Nucleus accumbens (tissue), 56 donors: ENCODE results near the gene CHCHD10.

Experiments used
- DNase-seq, 56 donors: peaks; one replicate each; lab custom pipeline; 2025; lab: John Stamatoyannopoulos, UW

Gene CHCHD10

DNA sequence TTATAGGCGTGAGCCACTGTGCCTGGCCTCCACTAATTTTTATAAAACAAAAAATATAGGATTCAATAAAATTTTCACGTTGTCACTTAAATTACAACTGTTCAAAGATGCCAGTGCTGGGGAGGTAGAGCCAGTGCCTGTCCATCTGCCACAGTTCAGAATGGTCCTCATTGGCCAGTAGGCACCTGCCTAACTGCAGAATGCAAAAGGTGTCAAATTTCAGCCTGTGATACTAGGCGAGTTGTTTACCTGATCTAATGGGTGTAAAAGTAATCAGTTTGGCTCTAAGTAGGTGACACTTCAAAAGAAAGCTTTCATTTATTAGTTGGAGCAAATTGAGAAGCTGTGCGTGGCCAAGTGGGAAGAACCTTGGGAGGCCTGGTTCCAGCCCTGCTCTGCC is 21.3 kb upstream of the CHCHD10 start:
- DNase-seq, result no peak

- DNase-seq, result no peak
These were observed 20.1 kb upstream of the CHCHD10 start for GRCh38 chr22:23787910-23788309.

DNA sequence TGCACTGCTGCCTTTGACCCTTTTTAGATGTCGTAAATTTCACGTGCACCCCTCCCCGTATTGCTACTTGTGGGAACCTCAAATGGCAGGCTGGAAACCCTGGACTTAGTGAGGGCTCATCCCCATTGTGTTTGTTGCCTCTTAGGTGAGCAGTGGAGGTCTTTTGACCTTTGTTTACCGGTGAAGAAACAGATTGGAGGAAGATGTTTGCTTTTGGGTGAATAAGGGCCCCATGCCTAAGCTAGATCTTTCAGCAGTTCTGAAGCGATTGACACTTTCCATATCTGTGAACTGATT is 19.8 kb upstream of the CHCHD10 start:
- no peak for DNase-seq

DNA sequence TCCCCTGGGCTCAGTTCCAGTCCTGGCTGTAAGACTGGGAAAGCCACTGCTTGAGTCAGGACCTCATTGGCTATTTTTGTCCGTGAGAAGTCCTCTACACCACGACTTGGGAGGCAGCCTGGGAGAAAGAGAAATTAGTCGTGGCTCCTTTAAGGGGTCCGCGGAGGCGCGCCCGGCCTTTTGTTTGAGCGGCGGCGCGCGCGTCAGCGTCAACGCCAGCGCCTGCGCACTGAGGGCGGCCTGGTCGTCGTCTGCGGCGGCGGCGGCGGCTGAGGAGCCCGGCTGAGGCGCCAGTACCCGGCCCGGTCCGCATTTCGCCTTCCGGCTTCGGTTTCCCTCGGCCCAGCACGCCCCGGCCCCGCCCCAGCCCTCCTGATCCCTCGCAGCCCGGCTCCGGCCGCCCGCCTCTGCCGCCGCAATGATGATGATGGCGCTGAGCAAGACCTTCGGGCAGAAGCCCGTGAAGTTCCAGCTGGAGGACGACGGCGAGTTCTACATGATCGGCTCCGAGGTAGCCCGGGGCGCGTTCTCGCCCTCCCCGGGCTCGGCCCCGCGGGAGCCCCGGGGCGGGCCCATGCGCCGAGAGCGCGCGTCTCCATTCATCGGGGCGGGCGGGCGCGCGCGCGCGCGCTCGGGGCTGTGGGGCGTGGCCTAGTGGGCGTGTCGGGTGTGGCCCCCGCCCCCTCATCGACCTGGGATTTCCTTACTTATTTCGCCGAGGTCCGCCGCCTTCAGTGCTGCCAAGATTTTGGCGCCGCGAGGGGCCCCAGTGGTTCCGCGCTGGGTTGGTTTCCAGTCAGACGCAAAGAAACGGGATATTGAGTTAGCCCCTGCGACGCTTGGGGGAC is 19.2 kb upstream of the CHCHD10 start, which contains the start of gene SMARCB1:
SMARCB1 (plus strand) TSS at position 215 of the 848 bp plus-strand sequence; CDS start at position 419, 204 bp downstream.
- DNase-seq, result peak in 55 of 56 donors; percentile 9 to 89 (median 71)

GRCh38 chr22:23786261-23786710 is 18.5 kb upstream of the CHCHD10 start:
- no peak for DNase-seq

GRCh38 chr22:23784215-23784732 is 16.5 kb upstream of the CHCHD10 start:
- DNase-seq, result no peak

- DNase-seq, result no peak
These were observed 15.7 kb upstream of the CHCHD10 start for GRCh38 chr22:23783265-23784150.

GRCh38 chr22:23782703-23783102 is 14.9 kb upstream of the CHCHD10 start:
- no peak for DNase-seq

DNA sequence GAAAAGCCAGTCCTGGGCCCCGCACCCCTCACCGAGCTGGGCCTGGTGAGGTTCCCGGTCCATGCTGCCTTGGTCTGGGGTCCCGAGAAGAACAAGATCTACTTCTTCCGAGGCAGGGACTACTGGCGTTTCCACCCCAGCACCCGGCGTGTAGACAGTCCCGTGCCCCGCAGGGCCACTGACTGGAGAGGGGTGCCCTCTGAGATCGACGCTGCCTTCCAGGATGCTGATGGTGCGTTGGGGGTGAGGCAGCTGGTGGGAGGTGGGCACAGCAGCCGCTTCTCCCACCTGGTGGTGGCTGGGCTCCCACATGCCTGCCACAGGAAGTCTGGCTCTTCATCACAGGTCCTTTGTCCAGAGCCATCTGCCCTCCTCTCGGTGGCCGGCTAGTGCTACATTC is 14.5 kb upstream of the CHCHD10 start:
- DNase-seq, result no peak

DNA sequence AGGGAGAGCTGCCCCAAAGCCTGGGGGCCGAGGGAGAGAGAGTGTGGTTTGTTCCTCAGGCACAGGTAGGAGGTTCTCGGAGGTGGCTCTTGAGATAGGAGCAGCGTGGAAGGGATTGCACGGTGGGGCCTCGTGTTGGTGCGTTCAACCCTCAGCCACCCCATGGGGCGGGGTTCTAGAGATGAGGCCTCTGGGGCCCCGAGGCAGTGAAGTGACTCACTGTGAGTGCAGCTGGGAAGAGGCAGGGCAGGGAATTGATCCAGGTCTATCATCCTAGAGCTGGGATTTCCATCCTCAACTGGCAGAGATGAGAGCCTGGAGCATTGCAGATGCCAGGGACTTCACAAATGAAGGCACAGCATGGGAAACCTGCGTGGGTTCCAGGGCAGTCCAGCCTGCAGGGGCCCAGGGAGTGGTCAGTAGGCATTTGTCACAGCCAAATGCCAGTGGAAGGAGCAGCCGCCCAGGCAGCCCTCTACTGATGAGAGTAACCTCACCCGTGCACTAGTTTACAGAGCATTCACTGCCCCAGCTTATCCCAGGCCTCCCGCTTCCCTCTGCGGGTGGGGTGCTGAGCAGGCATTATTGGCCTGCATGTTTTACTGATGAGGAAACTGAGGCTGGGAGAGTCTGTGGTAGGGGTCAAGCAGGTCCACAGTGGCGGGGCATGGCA is 13.9 kb upstream of the CHCHD10 start:
- DNase-seq, result peak in 8 of 56 donors; percentile 20 to 49 (median 41)

DNA sequence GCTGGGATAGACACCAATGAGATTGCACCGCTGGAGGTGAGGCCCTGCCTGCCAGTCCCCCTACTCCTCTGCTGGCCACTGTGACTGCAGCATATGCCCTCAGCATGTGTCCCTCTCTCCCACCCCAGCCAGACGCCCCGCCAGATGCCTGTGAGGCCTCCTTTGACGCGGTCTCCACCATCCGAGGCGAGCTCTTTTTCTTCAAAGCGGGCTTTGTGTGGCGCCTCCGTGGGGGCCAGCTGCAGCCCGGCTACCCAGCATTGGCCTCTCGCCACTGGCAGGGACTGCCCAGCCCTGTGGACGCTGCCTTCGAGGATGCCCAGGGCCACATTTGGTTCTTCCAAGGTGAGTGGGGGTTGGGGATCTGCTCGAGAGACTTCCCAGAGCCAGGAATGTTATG is 13.3 kb upstream of the CHCHD10 start:
- DNase-seq, result peak in 54 of 56 donors; percentile 15 to 90 (median 75)

GRCh38 chr22:23780146-23780748 is 12.5 kb upstream of the CHCHD10 start:
- DNase-seq, result no peak

- no peak for DNase-seq
These were observed 12.0 kb upstream of the CHCHD10 start for GRCh38 chr22:23779731-23780130.

DNA sequence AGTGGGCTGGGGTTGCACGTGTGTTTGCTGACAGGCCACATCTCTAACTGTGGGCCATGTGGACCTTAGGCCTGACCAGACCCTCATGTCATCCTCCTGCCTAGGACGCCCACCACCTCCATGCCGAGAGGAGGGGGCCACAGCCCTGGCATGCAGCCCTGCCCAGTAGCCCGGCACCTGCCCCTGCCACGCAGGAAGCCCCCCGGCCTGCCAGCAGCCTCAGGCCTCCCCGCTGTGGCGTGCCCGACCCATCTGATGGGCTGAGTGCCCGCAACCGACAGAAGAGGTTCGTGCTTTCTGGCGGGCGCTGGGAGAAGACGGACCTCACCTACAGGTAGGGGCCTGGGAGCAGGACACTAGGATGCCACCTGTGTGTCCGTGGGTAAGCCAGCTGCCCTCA is 11.3 kb upstream of the CHCHD10 start:
- DNase-seq, result no peak

- DNase-seq, result no peak
These were observed 10.8 kb upstream of the CHCHD10 start for GRCh38 chr22:23778577-23778900.

- DNase-seq, result no peak
These were observed 10.2 kb upstream of the CHCHD10 start for GRCh38 chr22:23777776-23778576.

DNA sequence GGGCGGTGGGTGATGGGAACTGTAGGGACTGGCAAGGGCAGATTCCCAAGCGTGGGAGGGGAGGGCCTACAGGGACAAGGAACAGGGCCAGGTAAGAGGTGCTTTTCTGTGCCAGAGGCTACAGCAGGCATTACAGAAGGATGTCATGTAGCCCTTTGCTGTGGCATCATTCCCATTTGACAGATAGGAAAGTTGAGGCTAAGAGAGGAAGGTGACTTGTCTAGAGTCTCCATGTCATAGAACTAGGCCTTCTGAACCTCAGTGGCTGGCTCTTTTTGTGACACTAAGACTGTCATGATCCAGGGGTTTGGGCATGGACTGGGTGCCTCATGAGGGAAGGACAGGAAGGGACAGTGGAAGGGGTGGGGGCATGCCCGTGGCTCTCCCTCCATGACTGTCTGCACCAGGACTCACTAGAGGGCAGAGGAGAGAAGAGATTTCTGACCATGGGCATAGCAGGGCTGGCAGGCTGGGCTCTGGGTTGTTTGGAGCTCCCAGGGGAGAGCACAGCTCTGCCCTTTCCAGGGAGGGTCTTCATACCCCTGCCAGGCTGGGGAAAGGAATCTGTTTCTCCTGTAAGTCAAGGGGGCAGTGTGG is 8.1 kb upstream of the CHCHD10 start:
- no peak for DNase-seq

DNA sequence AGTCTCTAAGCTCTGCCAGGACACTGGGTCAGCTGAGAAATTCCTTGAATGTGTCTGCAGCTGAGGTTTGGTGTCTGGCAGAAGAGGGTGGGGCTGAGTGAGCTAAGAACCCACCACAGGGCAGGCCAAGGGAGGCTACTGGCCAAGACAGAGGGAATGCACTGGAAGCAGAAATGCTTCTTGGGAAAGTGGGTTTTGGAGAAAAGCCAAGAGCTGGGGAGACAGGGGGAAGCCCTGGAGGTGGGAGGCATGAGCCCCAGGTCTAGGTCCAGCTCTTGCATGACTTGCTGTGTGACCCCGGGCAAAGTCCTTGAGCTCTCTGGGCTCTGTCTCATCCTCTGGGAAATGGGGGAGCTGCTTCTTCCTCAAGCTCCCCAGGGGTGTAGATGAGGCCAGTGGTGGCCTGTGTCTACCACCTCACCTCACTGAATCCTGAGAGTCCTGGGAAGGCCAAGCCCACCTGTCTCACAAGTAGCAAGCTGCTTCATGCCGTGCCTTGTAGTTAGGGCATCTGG is 7.2 kb upstream of the CHCHD10 start:
- DNase-seq, result no peak
